ENCODE results near the gene RBFOX1. TPM values are rescaled to one million over a fixed set of nuclear protein-coding genes. Genes with fewer than 3 reads are reported as not detected.

RBFOX1 gene
- total RNA-seq, 2 donors from 2014 or later = 1.6 to 2.6 TPM

DNA sequence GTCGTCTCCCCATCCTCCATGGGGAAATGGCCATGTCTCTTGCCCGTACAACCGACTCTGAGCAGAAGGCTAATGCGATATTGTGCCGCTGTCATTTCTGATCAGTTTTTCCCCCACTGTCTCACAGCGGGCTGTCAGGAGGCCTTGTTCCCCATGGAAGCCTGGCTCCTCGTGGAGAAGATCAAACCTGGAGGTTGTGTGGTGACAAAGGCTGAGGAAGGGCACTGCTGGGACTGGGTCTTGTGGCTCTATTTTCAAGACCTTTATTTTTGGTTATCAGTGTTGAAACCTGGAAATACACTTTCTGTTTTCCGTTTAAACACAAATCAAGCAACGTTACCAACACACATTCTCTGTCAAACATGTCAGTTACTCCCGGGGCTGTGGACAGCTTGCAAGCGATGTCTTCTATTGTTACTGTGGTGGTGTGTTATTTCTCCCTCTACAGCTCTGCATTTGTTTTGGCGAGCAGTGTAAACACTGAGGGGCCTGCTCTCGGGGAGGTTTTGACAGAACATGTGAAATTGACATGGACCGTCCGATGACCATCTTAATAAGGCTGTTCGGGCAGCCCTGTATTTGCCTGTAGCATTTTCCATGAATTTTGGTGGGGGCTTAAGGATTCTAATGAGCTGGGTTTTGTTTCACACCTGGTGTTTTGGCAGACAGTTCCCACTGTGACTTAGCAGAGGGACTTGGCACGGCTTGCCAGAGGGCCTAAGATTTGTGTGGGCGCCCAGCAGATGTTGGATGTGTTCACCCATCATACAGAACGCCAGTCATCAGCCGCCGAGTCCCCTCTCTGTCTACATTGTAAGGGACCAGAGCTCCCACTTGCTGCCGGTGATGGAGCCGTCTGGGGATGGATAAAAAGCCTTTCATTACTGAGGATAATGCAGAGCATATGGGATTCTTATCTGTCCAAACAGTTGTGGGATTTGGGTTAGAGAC lies 12.5 kb downstream of the RBFOX1 start:
- Histone ChIP-seq H3K36me3 (no peaks in the 10 kb centered on the region), H3K27ac (no peak overlapping the region), H3K9ac (ENCODE audit: low read depth in 2 of 2, low read length in 2 of 2) (no peak overlapping the region), H3K9me3 (no peaks in the 10 kb centered on the region), H3K4me3 (no peak overlapping the region), H3K27me3 (no peaks in the 10 kb centered on the region), H3K4me1 (no peaks in the 10 kb centered on the region)
- intact Hi-C loops (cut with DNase I) = no loop called here
- TF ChIP-seq, protein P1, sequence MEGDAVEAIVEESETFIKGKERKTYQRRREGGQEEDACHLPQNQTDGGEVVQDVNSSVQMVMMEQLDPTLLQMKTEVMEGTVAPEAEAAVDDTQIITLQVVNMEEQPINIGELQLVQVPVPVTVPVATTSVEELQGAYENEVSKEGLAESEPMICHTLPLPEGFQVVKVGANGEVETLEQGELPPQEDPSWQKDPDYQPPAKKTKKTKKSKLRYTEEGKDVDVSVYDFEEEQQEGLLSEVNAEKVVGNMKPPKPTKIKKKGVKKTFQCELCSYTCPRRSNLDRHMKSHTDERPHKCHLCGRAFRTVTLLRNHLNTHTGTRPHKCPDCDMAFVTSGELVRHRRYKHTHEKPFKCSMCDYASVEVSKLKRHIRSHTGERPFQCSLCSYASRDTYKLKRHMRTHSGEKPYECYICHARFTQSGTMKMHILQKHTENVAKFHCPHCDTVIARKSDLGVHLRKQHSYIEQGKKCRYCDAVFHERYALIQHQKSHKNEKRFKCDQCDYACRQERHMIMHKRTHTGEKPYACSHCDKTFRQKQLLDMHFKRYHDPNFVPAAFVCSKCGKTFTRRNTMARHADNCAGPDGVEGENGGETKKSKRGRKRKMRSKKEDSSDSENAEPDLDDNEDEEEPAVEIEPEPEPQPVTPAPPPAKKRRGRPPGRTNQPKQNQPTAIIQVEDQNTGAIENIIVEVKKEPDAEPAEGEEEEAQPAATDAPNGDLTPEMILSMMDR (IDR thresholded peaks at IDR 0.05) = no peak
- no peak for DNase-seq

DNA sequence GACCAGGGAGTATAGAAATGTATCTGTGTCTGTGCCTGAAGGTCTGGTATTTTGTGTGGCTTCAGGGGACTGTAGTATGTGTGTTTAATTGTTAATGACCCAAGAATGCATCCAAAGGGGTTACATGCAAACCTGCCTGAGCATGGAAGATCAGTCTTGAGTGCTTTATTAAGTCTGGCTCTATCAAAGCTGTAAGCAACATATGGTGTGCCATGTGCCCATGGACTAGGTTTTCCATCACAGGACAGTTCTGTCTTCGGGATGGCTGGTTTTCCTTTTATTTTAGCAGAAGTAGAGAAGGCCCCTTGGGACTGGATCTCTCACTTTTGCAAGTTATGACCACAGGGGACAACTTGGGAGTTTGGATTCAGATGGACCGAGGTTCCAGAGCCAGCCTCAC lies 18.2 kb downstream of the RBFOX1 start:
- no peaks in the 10 kb centered on the region for H3K4me1 ChIP-seq
- no peak overlapping the region for H3K27ac ChIP-seq
- no peak overlapping the region for H3K9ac ChIP-seq (ENCODE audit: low read depth in 2 of 2, low read length in 2 of 2)
- H3K36me3 ChIP-seq = no peaks in the 10 kb centered on the region
- intact Hi-C loops (cut with DNase I) = no loop called here
- DNase-seq = no peak
- no peaks in the 10 kb centered on the region for H3K9me3 ChIP-seq
- TF ChIP-seq, protein P1 (IDR thresholded peaks at IDR 0.05) = no peak
- no peaks in the 10 kb centered on the region for H3K27me3 ChIP-seq
- H3K4me3 ChIP-seq = no peak overlapping the region

DNA sequence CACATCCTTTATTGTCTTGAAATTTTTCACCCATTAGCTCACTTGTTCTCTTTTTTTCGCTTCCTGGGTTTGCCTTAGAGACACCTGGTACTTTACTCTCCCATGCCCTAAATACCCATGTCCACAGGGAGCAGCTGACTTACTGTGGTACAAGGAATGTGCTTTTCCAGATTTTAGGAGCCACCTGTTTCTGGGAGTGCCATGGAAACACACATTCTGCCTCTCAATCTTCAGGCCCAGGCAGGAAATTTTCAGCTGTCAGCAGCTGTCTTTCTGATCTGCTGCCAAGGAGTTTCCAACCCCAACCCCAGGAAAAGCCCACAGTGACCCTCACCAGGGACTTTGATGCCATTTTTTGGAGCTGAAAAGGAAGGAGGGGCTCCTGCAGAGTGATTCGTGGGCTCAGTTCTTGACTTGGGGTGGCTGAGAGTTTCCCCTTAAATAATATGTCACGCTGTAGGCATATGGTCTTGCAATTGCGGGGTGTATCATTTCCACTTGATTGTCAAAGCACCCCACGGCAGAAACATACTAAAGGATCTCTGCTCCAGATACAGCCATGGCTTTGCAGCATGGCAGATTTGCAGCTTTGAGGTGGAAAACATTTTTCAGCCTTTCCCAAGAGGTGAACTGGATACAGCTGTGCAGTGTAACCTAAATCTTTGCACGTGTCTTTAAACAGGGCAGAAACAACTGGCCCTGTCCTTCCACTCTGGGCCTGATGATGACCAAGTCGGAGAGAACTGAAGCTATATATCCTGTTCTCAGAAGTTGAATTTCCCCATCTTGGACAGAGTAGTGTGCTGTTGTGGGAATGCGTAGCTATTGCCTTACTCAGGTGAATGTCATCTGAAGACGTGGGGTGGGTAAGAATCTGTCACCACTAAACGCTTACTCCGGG lies 19.2 kb downstream of the RBFOX1 start:
- Histone ChIP-seq H3K9me3 (no peaks in the 10 kb centered on the region), H3K4me3 (no peak overlapping the region)
- TF ChIP-seq, protein P1 (IDR thresholded peaks at IDR 0.05) = no peak

DNA sequence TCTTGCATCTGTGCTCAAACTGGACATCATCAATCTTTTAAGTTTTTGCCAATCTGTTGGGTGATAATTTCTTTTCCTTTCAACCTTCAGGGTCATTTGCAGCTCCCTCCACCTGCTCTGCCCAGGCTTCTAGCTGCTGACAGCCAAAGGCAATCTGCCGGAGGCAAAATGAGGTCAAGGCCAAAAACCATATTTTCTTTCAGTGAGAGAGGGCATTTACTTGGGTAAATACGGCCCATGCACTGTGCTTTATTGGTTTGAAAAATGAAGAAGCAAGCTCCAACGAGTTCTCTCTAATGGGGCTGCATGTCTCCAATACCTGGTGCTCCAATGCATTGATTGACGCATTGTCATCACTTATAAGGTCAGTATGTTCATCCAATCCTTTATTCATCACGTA lies 23.1 kb downstream of the RBFOX1 start:
- TF ChIP-seq, protein P1 (IDR thresholded peaks at IDR 0.05) = no peak
- no peaks in the 10 kb centered on the region for H3K4me1 ChIP-seq
- H3K4me3 ChIP-seq = no peak overlapping the region
- H3K9me3 ChIP-seq = no peaks in the 10 kb centered on the region
- H3K36me3 ChIP-seq = no peaks in the 10 kb centered on the region
- H3K27ac ChIP-seq = no peak overlapping the region
- no peaks in the 10 kb centered on the region for H3K27me3 ChIP-seq
- no peak for DNase-seq
- intact Hi-C loops (cut with DNase I) = no loop called here
- no peak overlapping the region for H3K9ac ChIP-seq (ENCODE audit: low read depth in 2 of 2, low read length in 2 of 2)

More for the DNA sequence above, 19.2 kb downstream of the RBFOX1 start:
- no peak for DNase-seq
- no peaks in the 10 kb centered on the region for H3K36me3 ChIP-seq
- H3K4me1 ChIP-seq = no peaks in the 10 kb centered on the region
- intact Hi-C loops (cut with DNase I) = no loop called here
- H3K27me3 ChIP-seq = no peaks in the 10 kb centered on the region
- no peak overlapping the region for H3K9ac ChIP-seq (ENCODE audit: low read depth in 2 of 2, low read length in 2 of 2)
- H3K27ac ChIP-seq = no peak overlapping the region

DNA sequence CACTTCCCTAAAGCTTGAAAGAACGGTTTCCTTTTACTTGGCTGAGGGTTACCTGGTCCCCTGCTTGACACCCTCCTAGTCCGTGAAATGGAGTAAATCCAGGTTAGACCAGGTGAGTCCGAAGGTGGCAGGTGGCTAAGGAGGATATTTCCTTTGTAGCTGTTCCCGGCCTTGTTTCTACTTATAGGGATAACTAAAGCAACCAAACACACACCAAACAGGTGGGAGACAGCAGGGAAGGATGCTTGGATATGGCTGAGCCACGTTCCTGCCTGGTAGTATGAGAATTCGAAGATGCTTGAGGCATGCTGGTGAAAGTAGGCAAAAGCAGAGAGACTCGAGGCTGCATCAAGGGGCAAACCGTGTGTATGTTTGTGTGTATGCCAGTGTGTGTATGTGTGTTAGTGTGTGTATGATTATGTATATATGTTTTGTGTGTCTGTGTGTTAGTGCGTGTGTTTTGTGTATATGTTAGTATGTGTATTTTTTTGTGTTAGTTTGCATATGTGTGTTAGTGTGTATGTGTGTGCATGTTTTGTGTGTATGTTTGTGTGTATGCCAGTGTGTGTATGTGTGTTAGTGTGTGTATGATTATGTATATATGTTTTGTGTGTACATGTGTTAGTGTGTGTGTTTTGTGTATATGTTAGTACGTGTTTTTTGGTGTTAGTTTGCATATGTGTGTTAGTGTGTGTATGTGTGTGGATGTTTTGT lies 28.9 kb downstream of the RBFOX1 start:
- Histone ChIP-seq H3K4me3 (no peak overlapping the region), H3K4me1 (no peaks in the 10 kb centered on the region), H3K36me3 (no peaks in the 10 kb centered on the region), H3K9ac (ENCODE audit: low read depth in 2 of 2, low read length in 2 of 2) (no peak overlapping the region), H3K9me3 (no peaks in the 10 kb centered on the region), H3K27ac (no peak overlapping the region), H3K27me3 (no peaks in the 10 kb centered on the region)
- DNase-seq = no peak
- TF ChIP-seq, protein P1 (IDR thresholded peaks at IDR 0.05) = no peak
- intact Hi-C loops (cut with DNase I) = no loop called here

Data from colonic mucosa (tissue), 4 donors.